Heart left ventricle (tissue), 16 donors: ENCODE results near the gene ACR. TPM values are rescaled to one million over a fixed set of nuclear protein-coding genes. Genes with fewer than 3 reads are reported as not detected.

Experiments used
- ATAC-seq, 4 donors: fragments of 200-7000 bp; cut with Tn5 transposase; one replicate each; pipeline ENCODE4 v1.9.1; 2020 to 2022; ENCODE audit warnings: moderate library complexity in 4 of 4, mild to moderate bottlenecking in 3 of 4, moderate number of reproducible peaks in 1 of 4
- DNase-seq, 5 donors: peaks; one replicate each; pipeline ENCODE4 v3.0.0-alpha.2; 2020
- H3K27ac ChIP-seq, 12 donors: fragments of 200-600 bp; sonication (generic) in 4 of 12; one replicate each; pipeline versions ENCODE4 v1.5.0 to v1.8.0; 2016 to 2022; ENCODE audit warnings: mild to moderate bottlenecking in 2 of 12
- H3K27me3 ChIP-seq, 9 donors: fragments of 200-600 bp; sonication (generic) in 2 of 9; one replicate each; pipeline versions ENCODE4 v1.5.1 to v1.8.0; 2016 to 2022; ENCODE audit warnings: mild to moderate bottlenecking in 3 of 9
- H3K36me3 ChIP-seq, 9 donors: fragments of 200-600 bp; sonication (generic) in 2 of 9; one replicate each; pipeline versions ENCODE4 v1.5.0 to v1.8.0; 2018 to 2022; ENCODE audit warnings: mild to moderate bottlenecking in 2 of 9
- H3K4me1 ChIP-seq, 12 donors: fragments of 200-600 bp; sonication (generic) in 4 of 12; one replicate each; pipeline versions ENCODE4 v1.5.0 to v1.8.0; 2016 to 2022; ENCODE audit warnings: mild to moderate bottlenecking in 3 of 12
- H3K4me3 ChIP-seq, 12 donors: fragments of 200-600 bp; sonication (generic) in 4 of 12; one replicate each; pipeline versions ENCODE4 v1.5.0 to v1.8.0; 2017 to 2022; ENCODE audit warnings: mild to moderate bottlenecking in 9 of 12, moderate library complexity in 4 of 12
- H3K9me3 ChIP-seq, 12 donors: fragments of 200-600 bp; sonication (generic) in 4 of 12; one replicate each; pipeline versions ENCODE4 v1.5.0 to v1.8.0; 2016 to 2022; ENCODE audit warnings: mild to moderate bottlenecking in 1 of 12
- POLR2A ChIP-seq, 2 donors: fragments of 450-650 bp; IDR thresholded peaks; one replicate each; pipeline ENCODE4 v1.6.1; 2017; ENCODE audit warnings: antibody characterized with exemption in 2 of 2, mild to moderate bottlenecking in 2 of 2, moderate library complexity in 2 of 2
- WGBS, 4 donors: extraction: QIAGEN DNeasy Blood & Tissue Kit in 2 of 4; methylation state at CpG; one replicate each; pipeline versions ENCODE4 v1.1.5 to v1.1.7; 2013 to 2018; 5-methylcytosine and 5-hydroxymethylcytosine counted together
- intact Hi-C, 10 donors: fragments of 100-400 bp; cut with DNase I; formaldehyde crosslinking; loops; one replicate each; pipeline versions ENCODE4 v1.11.1 to v1.14.2; 2022
- polyA plus RNA-seq, 2 donors: library from polyadenylated mRNA; stranded (reverse); fragments of 200-250 nt; gene quantifications; one replicate each; pipeline ENCODE4 v1.2.3, GENCODE V29; 2013
- total RNA-seq, 9 donors: library from RNA; depleted of rRNA in 2 of 9; stranded (reverse); fragments of >200 nt in 2 of 9; fragmentation: NEBNext Ultra II Directional in 3 of 9; extraction: Animal tissue kit (Norgen Biotek cat#: 25700) in 3 of 9; gene quantifications; one replicate each; pipeline versions ENCODE4 v1.1.0 to v1.2.4, GENCODE V29; 2016 to 2023
- TF ChIP-seq, protein P1 (sequence below), 12 donors: fragments of 200-600 bp; sonication (generic) in 4 of 12; IDR thresholded peaks; one replicate each; pipeline versions ENCODE4 v1.5.0 to v1.8.0; 2018 to 2022; ENCODE audit warnings: antibody characterized with exemption in 12 of 12, mild to moderate bottlenecking in 5 of 12
- donor health status: ischemic (EF 13 %, LVEDD 7.1; RV severe dilation, severe dysfunction).
- donor health status: healthy with polysubstance abuse.
- donor health status: DM: no; HTN: yes; CAD: no.
- donor health status: DM: no; HTN: no; CAD: no.
- donor health status: ischemic (EF 25% LVEDD 6.9; RV normal size, moderate dysfunction).
- donor health status: ischemic (EF 25% LVEDD 5.7; RV mildly dilated, moderate dysfunction).
- donor health status: healthy.
- donor health status: DM: yes; HTN: yes; CAD: no.
- donor health status: ischemic (EF 35%, LVEDD 5.7; RV mildly dilated, moderate dysfunction).
- donor health status: nonischemic (EF 11% LVEDD 7.7; RV severe dilation, severe dysfunction).
- donor health status: DM: yes; HTN: yes; CAD: no.
- donor health status: PGD.
- donor health status: ischemic (EF 29% LVEDD 5.4; RV normal size, mild dysfunction).
- donor health status: nonischemic (EF 23%, LVEDD 6.1; RV moderate dilation, normal function).

The ACR gene
- total and polyA plus RNA-seq, 11 donors, result 0.12 to 1.2 (median 0.50) TPM; not detected in 2

DNA sequence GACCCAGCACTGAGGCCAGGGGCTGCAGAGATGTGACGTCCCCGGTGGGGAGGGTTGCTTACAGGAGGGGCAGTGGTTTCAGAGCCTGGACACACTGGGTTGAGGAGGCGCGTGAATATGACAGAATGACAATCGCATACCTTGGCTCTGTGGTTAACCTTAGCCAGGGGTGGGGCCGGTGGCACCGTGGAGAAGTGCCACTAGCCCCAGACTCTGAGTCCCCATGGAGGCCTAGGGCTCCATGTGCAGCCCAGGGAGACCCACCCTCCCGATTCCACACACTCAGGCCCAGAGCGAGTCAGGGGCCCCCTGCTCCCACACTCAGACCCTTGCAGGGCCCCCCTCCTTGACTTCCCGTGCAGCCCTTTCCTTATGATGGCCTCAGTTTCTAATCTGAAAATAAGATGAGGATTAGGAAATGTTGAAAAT, 3.6 kb upstream of the ACR start:
- peaks cover 0 to 6% (median 0%) of the 10 kb centered on the region in 9 donors for H3K36me3 ChIP-seq
- no peak overlapping the region for H3K4me3 ChIP-seq
- no peak for TF ChIP-seq POLR2A (IDR thresholded peaks at IDR 0.05)
- TF ChIP-seq, protein P1, sequence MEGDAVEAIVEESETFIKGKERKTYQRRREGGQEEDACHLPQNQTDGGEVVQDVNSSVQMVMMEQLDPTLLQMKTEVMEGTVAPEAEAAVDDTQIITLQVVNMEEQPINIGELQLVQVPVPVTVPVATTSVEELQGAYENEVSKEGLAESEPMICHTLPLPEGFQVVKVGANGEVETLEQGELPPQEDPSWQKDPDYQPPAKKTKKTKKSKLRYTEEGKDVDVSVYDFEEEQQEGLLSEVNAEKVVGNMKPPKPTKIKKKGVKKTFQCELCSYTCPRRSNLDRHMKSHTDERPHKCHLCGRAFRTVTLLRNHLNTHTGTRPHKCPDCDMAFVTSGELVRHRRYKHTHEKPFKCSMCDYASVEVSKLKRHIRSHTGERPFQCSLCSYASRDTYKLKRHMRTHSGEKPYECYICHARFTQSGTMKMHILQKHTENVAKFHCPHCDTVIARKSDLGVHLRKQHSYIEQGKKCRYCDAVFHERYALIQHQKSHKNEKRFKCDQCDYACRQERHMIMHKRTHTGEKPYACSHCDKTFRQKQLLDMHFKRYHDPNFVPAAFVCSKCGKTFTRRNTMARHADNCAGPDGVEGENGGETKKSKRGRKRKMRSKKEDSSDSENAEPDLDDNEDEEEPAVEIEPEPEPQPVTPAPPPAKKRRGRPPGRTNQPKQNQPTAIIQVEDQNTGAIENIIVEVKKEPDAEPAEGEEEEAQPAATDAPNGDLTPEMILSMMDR (IDR thresholded peaks at IDR 0.05), result no peak
- H3K27ac ChIP-seq, result no peak overlapping the region
- no peak for ATAC-seq
- intact Hi-C loops, result no loop called here
- H3K4me1 ChIP-seq, result peaks cover 0 to 31% (median 15%) of the 10 kb centered on the region in 12 donors
- 77 to 85% (median 82%) methylated on average over 10 of the region's 10 CpGs for WGBS, 4 donors
- DNase-seq, result peak in 1 of 5 donors; percentile 11
- no peaks in the 10 kb centered on the region for H3K9me3 ChIP-seq
- H3K27me3 ChIP-seq, result peaks cover 0 to 47% (median 16%) of the 10 kb centered on the region in 9 donors

GRCh38 chr22:50734986-50735738, 2.8 kb upstream of the ACR start:
- peak in 1 of 5 donors; percentile 43 for DNase-seq
- Histone ChIP-seq H3K4me1 (peaks cover 0 to 23% (median 13%) of the 10 kb centered on the region in 12 donors), H3K27me3 (peaks cover 0 to 44% (median 15%) of the 10 kb centered on the region in 9 donors), H3K9me3 (no peaks in the 10 kb centered on the region), H3K4me3 (no peak overlapping the region), H3K36me3 (peaks cover 0 to 6% (median 0%) of the 10 kb centered on the region in 9 donors), H3K27ac (no peak overlapping the region)
- intact Hi-C loops, result no loop called here
- TF ChIP-seq POLR2A (IDR thresholded peaks at IDR 0.05), result no peak
- TF ChIP-seq, protein P1 (IDR thresholded peaks at IDR 0.05), result no peak
- no peak for ATAC-seq
- 86 to 92% (median 91%) methylated on average over 13 of the region's 13 CpGs for WGBS, 4 donors

DNA sequence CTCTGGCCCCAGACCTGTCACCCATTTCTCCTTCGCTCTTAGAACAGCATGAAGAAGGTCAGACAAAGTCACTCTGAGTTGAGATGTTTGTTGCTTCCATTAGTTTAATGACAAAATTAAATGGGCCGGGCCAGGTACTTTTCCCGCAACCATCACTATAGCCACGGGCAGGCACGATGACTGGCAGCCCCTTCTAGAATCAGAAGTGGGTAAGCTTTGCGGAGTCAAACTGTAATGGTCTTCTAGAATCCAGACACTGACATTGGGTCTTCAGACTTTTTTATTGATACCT, 2.3 kb upstream of the ACR start:
- 77 to 81% (median 80%) methylated on average over 6 of the region's 6 CpGs for WGBS, 4 donors

DNA sequence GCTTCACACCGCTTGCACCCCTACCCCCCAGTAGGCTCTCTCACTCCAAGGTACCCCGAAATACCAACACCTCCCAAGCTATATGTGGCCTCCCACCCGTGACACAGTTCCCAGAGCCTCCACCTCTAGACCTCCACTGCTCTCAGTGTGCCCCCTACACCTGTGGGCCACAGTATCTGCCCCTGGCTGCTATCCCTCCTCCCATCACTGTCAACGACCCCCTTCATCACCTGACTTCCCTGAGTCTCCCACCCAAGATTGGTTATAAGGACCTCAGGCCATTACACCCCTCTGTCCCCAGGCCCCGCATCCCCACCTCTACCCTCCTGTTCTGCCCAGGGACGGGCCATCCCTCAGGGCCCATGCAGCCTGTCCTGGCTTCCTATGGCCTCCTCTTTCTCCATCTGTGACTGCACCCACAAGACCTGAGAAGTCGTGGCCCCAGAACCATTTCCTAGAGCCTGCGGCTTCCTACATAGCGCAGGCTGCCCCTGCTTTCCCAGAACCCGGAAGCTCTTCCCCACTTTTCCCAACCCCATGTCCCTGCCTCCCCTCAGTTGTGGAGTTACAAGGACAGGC, 734 bp downstream of the ACR start:
- Histone ChIP-seq H3K27ac (no peak overlapping the region), H3K4me1 (peaks cover 0 to under 1% (median 0%) of the 10 kb centered on the region in 12 donors), H3K4me3 (no peak overlapping the region), H3K9me3 (no peaks in the 10 kb centered on the region), H3K27me3 (peaks cover 0 to 15% (median 0%) of the 10 kb centered on the region in 9 donors), H3K36me3 (no peaks in the 10 kb centered on the region)
- whole genome bisulfite sequencing, 4 donors, result 83 to 87% (median 86%) methylated on average over 10 of the region's 10 CpGs
- no peak for TF ChIP-seq POLR2A (IDR thresholded peaks at IDR 0.05)
- TF ChIP-seq, protein P1 (IDR thresholded peaks at IDR 0.05), result no peak
- DNase-seq (no peak), ATAC-seq (no peak)
- intact Hi-C loops, result no loop called here

More for the DNA sequence above, 2.3 kb upstream of the ACR start:
- intact Hi-C loops, result no loop called here
- H3K27me3 ChIP-seq, result peaks cover 0 to 38% (median 12%) of the 10 kb centered on the region in 9 donors
- no peak for DNase-seq
- H3K4me3 ChIP-seq, result no peak overlapping the region
- H3K9me3 ChIP-seq, result no peaks in the 10 kb centered on the region
- H3K27ac ChIP-seq, result no peak overlapping the region
- H3K36me3 ChIP-seq, result peaks cover 0 to 4% (median 0%) of the 10 kb centered on the region in 9 donors
- H3K4me1 ChIP-seq, result peaks cover 0 to 18% (median 10%) of the 10 kb centered on the region in 12 donors
- no peak for TF ChIP-seq POLR2A (IDR thresholded peaks at IDR 0.05)
- TF ChIP-seq, protein P1 (IDR thresholded peaks at IDR 0.05), result no peak
- ATAC-seq, result no peak
